ENCODE data around the gene SLC24A3.

Gene SLC24A3

DNA sequence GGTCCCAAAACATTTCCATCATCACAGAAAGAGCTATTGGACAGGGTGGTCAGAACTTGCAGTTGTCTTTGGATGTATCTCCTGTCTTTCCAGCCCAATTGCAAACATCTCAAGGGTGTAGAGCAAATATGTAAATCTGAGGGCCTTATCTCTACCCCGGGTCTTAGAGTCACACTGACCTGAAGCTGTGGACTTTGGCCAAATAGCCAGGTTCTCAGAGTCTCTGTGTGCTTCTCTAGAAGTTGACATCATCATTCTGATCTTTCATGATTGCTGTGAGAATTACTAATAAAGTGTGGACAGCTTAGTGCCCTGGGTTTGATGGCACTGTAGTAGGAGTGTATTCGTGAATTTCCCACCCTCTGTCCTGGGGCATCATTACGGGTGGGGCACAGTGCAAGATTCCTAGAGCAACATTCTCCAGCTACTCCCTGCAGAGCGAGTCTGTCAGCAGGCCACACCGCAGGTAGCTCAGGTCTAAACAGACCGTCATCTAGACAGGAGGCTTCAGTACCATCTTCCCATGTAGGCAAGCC is 71.1 kb downstream of the SLC24A3 start:
- Histone ChIP-seq H3K4me3 (ENCODE audit: low read depth, low read length) (no peak overlapping the region), H3K4me1 (ENCODE audit: control insufficient read depth, insufficient read depth, low read length) (no peaks in the 10 kb centered on the region), H3K36me3 (ENCODE audit: control insufficient read depth in 2 of 2, insufficient read depth in 1 of 2, low read length in 2 of 2) (no peaks in the 10 kb centered on the region), H3K9me3 (ENCODE audit: control insufficient read depth, insufficient read depth, low read depth, low read length) (no peaks in the 10 kb centered on the region), H3K27ac (ENCODE audit: extremely low read depth, low read depth, low read length) (no peak overlapping the region)
- POLR2A ChIA-PET: interaction anchor here (1.0 kb wide), 1 partner anchor 30 kb away, joined by 3 read pairs; no protein-coding TSS in a partner anchor
- CTCF ChIA-PET: interaction anchor here (0.5 kb wide), 1 partner anchor 409 kb away, joined by 4 read pairs; no protein-coding TSS in a partner anchor
- no peak for TF ChIP-seq ZNF645 (tag by site-specific recombination; IDR thresholded peaks at IDR 0.05)
- TF ChIP-seq RBAK (tag by site-specific recombination; IDR thresholded peaks at IDR 0.05): no peak
- TF ChIP-seq, protein P1, sequence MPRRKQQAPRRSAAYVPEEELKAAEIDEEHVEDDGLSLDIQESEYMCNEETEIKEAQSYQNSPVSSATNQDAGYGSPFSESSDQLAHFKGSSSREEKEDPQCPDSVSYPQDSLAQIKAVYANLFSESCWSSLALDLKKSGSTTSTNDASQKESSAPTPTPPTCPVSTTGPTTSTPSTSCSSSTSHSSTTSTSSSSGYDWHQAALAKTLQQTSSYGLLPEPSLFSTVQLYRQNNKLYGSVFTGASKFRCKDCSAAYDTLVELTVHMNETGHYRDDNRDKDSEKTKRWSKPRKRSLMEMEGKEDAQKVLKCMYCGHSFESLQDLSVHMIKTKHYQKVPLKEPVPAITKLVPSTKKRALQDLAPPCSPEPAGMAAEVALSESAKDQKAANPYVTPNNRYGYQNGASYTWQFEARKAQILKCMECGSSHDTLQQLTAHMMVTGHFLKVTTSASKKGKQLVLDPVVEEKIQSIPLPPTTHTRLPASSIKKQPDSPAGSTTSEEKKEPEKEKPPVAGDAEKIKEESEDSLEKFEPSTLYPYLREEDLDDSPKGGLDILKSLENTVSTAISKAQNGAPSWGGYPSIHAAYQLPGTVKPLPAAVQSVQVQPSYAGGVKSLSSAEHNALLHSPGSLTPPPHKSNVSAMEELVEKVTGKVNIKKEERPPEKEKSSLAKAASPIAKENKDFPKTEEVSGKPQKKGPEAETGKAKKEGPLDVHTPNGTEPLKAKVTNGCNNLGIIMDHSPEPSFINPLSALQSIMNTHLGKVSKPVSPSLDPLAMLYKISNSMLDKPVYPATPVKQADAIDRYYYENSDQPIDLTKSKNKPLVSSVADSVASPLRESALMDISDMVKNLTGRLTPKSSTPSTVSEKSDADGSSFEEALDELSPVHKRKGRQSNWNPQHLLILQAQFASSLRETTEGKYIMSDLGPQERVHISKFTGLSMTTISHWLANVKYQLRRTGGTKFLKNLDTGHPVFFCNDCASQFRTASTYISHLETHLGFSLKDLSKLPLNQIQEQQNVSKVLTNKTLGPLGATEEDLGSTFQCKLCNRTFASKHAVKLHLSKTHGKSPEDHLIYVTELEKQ (tag by site-specific recombination; IDR thresholded peaks at IDR 0.05; ENCODE audit: borderline replicate concordance): no peak
- no peak for TF ChIP-seq MEIS1 (CRISPR knock-in tag; IDR thresholded peaks at IDR 0.05; ENCODE audit: borderline replicate concordance)
- TF ChIP-seq PRDM6 (tag by site-specific recombination; IDR thresholded peaks at IDR 0.05): no peak
- no peak for TF ChIP-seq ZNF10 (tag by site-specific recombination; IDR thresholded peaks at IDR 0.05)
- no peak for TF ChIP-seq ZNF670 (tag by site-specific recombination; IDR thresholded peaks at IDR 0.05; ENCODE audit: low read depth)
- TF ChIP-seq ZNF416 (tag by site-specific recombination; IDR thresholded peaks at IDR 0.05): no peak
- TF ChIP-seq, protein P2, sequence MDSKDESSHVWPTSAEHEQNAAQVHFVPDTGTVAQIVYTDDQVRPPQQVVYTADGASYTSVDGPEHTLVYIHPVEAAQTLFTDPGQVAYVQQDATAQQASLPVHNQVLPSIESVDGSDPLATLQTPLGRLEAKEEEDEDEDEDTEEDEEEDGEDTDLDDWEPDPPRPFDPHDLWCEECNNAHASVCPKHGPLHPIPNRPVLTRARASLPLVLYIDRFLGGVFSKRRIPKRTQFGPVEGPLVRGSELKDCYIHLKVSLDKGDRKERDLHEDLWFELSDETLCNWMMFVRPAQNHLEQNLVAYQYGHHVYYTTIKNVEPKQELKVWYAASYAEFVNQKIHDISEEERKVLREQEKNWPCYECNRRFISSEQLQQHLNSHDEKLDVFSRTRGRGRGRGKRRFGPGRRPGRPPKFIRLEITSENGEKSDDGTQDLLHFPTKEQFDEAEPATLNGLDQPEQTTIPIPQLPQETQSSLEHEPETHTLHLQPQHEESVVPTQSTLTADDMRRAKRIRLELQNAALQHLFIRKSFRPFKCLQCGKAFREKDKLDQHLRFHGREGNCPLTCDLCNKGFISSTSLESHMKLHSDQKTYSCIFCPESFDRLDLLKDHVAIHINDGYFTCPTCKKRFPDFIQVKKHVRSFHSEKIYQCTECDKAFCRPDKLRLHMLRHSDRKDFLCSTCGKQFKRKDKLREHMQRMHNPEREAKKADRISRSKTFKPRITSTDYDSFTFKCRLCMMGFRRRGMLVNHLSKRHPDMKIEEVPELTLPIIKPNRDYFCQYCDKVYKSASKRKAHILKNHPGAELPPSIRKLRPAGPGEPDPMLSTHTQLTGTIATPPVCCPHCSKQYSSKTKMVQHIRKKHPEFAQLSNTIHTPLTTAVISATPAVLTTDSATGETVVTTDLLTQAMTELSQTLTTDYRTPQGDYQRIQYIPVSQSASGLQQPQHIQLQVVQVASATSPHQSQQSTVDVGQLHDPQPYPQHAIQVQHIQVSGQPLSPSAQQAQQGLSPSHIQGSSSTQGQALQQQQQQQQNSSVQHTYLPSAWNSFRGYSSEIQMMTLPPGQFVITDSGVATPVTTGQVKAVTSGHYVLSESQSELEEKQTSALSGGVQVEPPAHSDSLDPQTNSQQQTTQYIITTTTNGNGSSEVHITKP (tag by site-specific recombination; IDR thresholded peaks at IDR 0.05): no peak
- no peak for TF ChIP-seq ZNF433 (tag by site-specific recombination; IDR thresholded peaks at IDR 0.05; ENCODE audit: low read depth)

GRCh38 chr20:19284400-19285178 is 72.1 kb downstream of the SLC24A3 start:
- no peak overlapping the region for H3K4me3 ChIP-seq (ENCODE audit: low read depth, low read length)

More at GRCh38 chr20:19284400-19285178, 72.1 kb downstream of the SLC24A3 start:
- POLR2A ChIA-PET: no interaction called here
- Histone ChIP-seq H3K4me1 (ENCODE audit: control insufficient read depth, insufficient read depth, low read length) (no peaks in the 10 kb centered on the region), H3K27ac (ENCODE audit: extremely low read depth, low read depth, low read length) (no peak overlapping the region), H3K36me3 (ENCODE audit: control insufficient read depth in 2 of 2, insufficient read depth in 1 of 2, low read length in 2 of 2) (no peaks in the 10 kb centered on the region), H3K9me3 (ENCODE audit: control insufficient read depth, insufficient read depth, low read depth, low read length) (no peaks in the 10 kb centered on the region)
- TF ChIP-seq ZSCAN16 (tag by site-specific recombination; IDR thresholded peaks at IDR 0.05): no peak
- CTCF ChIA-PET: interaction anchor here (0.5 to 0.7 kb wide), 3 partner anchors 13 to 408 kb away, joined by 3 to 4 read pairs (median 4); no protein-coding TSS in a partner anchor
